HepG2 (cell line): ENCODE measurements around the gene ST3GAL2. TPM values are rescaled to one million over a fixed set of nuclear protein-coding genes. Genes with fewer than 3 reads are reported as not detected.

Experiments
- ATAC-seq: fragments of 200-7000 bp; cut with Tn5 transposase; 3 replicates; pipeline ENCODE4 v1.9.1; 2020; ENCODE audit warnings: mild to moderate bottlenecking, moderate library complexity
- BruUV-seq: library from RNA; stranded (reverse); fragments of 400-500 nt; replicated peaks from 2 replicates; lab custom pipeline; 2021; lab: Mats Ljungman, UMichigan
- CTCF ChIA-PET: fragments of 300-600 bp; formaldehyde crosslinking; extraction: SDS; loops from one replicate; lab custom pipeline; 2021; ENCODE audit warnings: low total read pairs, inconsistent platforms, low intra/inter-chr PET ratio; lab: Yijun Ruan, JAX
- POLR2A ChIA-PET: fragments of 350-600 bp; sonication (Branson Sonifier 250); formaldehyde crosslinking; loops from one replicate; lab custom pipeline; 2020; ENCODE audit warnings: antibody characterized with exemption, inconsistent platforms; lab: Yijun Ruan, JAX
- DNase-seq: peaks from one replicate; pipeline ENCODE4 v3.0.0-alpha.2; 2015; ENCODE audit warnings: low spot score
- FAIRE-seq: peaks from 3 replicates; lab custom pipeline; 2011; peaks lifted over from hg19 to GRCh38; lab: Jason Lieb, UNC
- H2AFZ ChIP-seq: one replicate; pipeline ENCODE4 v1.6.1; 2011; ENCODE audit warnings: low read length, inconsistent platforms
- H3K27ac ChIP-seq: fragments of 300-600 bp; 3 replicates; pipeline ENCODE4 v1.8.0; 2011; ENCODE audit warnings: mixed run types, mild to moderate bottlenecking, mixed read lengths, low read length, inconsistent platforms; ENCODE audit not compliant: insufficient read depth; ENCODE audit errors: extremely low read length
- H3K27me3 ChIP-seq, 2 experiments: fragments of 200-600 bp in 1 of 2; 2 replicates in 1 of 2; 3 replicates in 1 of 2; pipeline versions ENCODE4 v1.6.0 to v1.8.0; 2011; ENCODE audit warnings: low read length in 2 of 2, mild to moderate bottlenecking in 2 of 2, moderate library complexity in 2 of 2, inconsistent platforms in 1 of 2; ENCODE audit not compliant: insufficient read depth in 2 of 2, control insufficient read depth in 1 of 2
- H3K36me3 ChIP-seq, 2 experiments: fragments of 200-600 bp in 1 of 2; replicated peaks in 1 of 2; 2 replicates in 1 of 2; 3 replicates in 1 of 2; pipeline versions ENCODE4 v1.5.1 to v1.8.0; 2011; ENCODE audit warnings: low read length in 2 of 2, inconsistent platforms in 1 of 2; ENCODE audit not compliant: insufficient read depth in 2 of 2, control insufficient read depth in 1 of 2
- H3K4me1 ChIP-seq: 2 replicates; pipeline ENCODE4 v1.5.1; 2012; ENCODE audit warnings: low read length, inconsistent platforms; ENCODE audit not compliant: insufficient read depth
- H3K4me2 ChIP-seq: 2 replicates; pipeline ENCODE4 v1.6.0; 2011; ENCODE audit warnings: low read depth, low read length, inconsistent platforms
- H3K4me3 ChIP-seq, 3 experiments: fragments of 200-600 bp in 1 of 3; sonication (generic), shearing (Covaris generic) in 1 of 3; replicated peaks in 1 of 3; 2 replicates each; pipeline ENCODE4 v1.5.1; 2011 to 2016; ENCODE audit warnings: low read length in 3 of 3, inconsistent platforms in 2 of 3, low read depth in 2 of 3, mild to moderate bottlenecking in 2 of 3, control low read depth in 1 of 3, mixed read lengths in 1 of 3; ENCODE audit not compliant: insufficient read depth in 1 of 3
- H3K79me2 ChIP-seq: one replicate; pipeline ENCODE4 v1.6.1; 2011; ENCODE audit warnings: low read length, inconsistent platforms; ENCODE audit not compliant: insufficient read depth
- H3K9ac ChIP-seq: 2 replicates; pipeline ENCODE4 v1.6.0; 2011; ENCODE audit warnings: mild to moderate bottlenecking, low read depth, low read length, inconsistent platforms; ENCODE audit not compliant: insufficient read depth
- H3K9me3 ChIP-seq: 2 replicates; pipeline ENCODE4 v1.5.1; 2012; ENCODE audit warnings: mild to moderate bottlenecking, low read length
- H4K20me1 ChIP-seq: 2 replicates; pipeline ENCODE4 v1.6.0; 2011; ENCODE audit warnings: inconsistent platforms, mild to moderate bottlenecking, low read length, moderate library complexity; ENCODE audit not compliant: insufficient read depth
- BRCA1 ChIP-seq: sonication (generic); formaldehyde crosslinking; IDR thresholded peaks from 2 replicates; pipeline ENCODE4 v1.4.0; 2020; ENCODE audit warnings: missing genetic modification reagents
- CEBPG ChIP-seq: IDR thresholded peaks from 2 replicates; pipeline ENCODE4 v1.6.1; 2016
- EEA1 ChIP-seq: sonication (generic); formaldehyde crosslinking; IDR thresholded peaks from 2 replicates; pipeline ENCODE4 v1.5.1; 2020; ENCODE audit warnings: mild to moderate bottlenecking, missing genetic modification reagents, borderline replicate concordance
- GATAD2A ChIP-seq: IDR thresholded peaks from 2 replicates; pipeline ENCODE4 v1.6.1; 2016
- KDM1A ChIP-seq: IDR thresholded peaks from 2 replicates; pipeline ENCODE4 v1.6.1; 2016; ENCODE audit warnings: missing compliant biosample characterization
- KLF13 ChIP-seq: sonication (generic); formaldehyde crosslinking; IDR thresholded peaks from 2 replicates; pipeline ENCODE4 v1.4.0; 2020; ENCODE audit warnings: mild to moderate bottlenecking, missing genetic modification reagents
- MYC ChIP-seq: sonication (generic); formaldehyde crosslinking; IDR thresholded peaks from 2 replicates; pipeline ENCODE4 v1.9.0; 2021; ENCODE audit warnings: missing genetic modification reagents, borderline replicate concordance
- REPIN1 ChIP-seq: sonication (generic); formaldehyde crosslinking; IDR thresholded peaks from 2 replicates; pipeline ENCODE4 v1.8.0; 2022; ENCODE audit warnings: missing genetic modification reagents, low read depth, mild to moderate bottlenecking, borderline replicate concordance
- SALL2 ChIP-seq: sonication (generic); formaldehyde crosslinking; IDR thresholded peaks from 2 replicates; pipeline ENCODE4 v1.8.1; 2023; ENCODE audit warnings: mild to moderate bottlenecking, missing genetic modification reagents, inconsistent platforms
- YEATS2 ChIP-seq: sonication (generic); formaldehyde crosslinking; IDR thresholded peaks from 2 replicates; pipeline ENCODE4 v1.4.0; 2020; ENCODE audit warnings: missing genetic modification reagents, borderline replicate concordance
- YEATS4 ChIP-seq: sonication (generic); formaldehyde crosslinking; IDR thresholded peaks from 2 replicates; pipeline ENCODE4 v1.4.0; 2020; ENCODE audit warnings: missing genetic modification reagents, borderline replicate concordance
- ZBTB2 ChIP-seq: sonication (generic); formaldehyde crosslinking; IDR thresholded peaks from 2 replicates; pipeline ENCODE4 v1.8.0; 2022; ENCODE audit warnings: low read depth, missing genetic modification reagents
- ZBTB38 ChIP-seq: sonication (generic); formaldehyde crosslinking; IDR thresholded peaks from 2 replicates; pipeline ENCODE4 v1.5.1; 2020; ENCODE audit warnings: mild to moderate bottlenecking, missing genetic modification reagents
- ZEB1 ChIP-seq: IDR thresholded peaks from 2 replicates; pipeline ENCODE4 v1.6.1; 2012; ENCODE audit warnings: mild to moderate bottlenecking, low read depth, inconsistent platforms; ENCODE audit not compliant: insufficient replicate concordance
- ZNF143 ChIP-seq: sonication (generic); formaldehyde crosslinking; IDR thresholded peaks from 2 replicates; pipeline ENCODE4 v1.4.0; 2020; ENCODE audit warnings: missing genetic modification reagents
- ZNF350 ChIP-seq: sonication (generic); formaldehyde crosslinking; IDR thresholded peaks from 2 replicates; pipeline ENCODE4 v1.4.0; 2020; ENCODE audit warnings: mild to moderate bottlenecking, low read depth, missing genetic modification reagents, borderline replicate concordance
- ZNF501 ChIP-seq: sonication (generic); formaldehyde crosslinking; IDR thresholded peaks from 2 replicates; pipeline ENCODE4 v1.5.1; 2020; ENCODE audit warnings: mild to moderate bottlenecking, moderate library complexity, missing genetic modification reagents
- ZNF556 ChIP-seq: sonication (generic); formaldehyde crosslinking; IDR thresholded peaks from 2 replicates; pipeline ENCODE4 v1.4.0; 2020; ENCODE audit warnings: mild to moderate bottlenecking, missing genetic modification reagents, borderline replicate concordance
- ZNF567 ChIP-seq: sonication (generic); formaldehyde crosslinking; IDR thresholded peaks from 2 replicates; pipeline ENCODE4 v1.8.1; 2023; ENCODE audit warnings: mild to moderate bottlenecking, missing genetic modification reagents, borderline replicate concordance
- ZNF614 ChIP-seq: IDR thresholded peaks from 2 replicates; pipeline ENCODE4 v1.6.1; 2018; ENCODE audit warnings: missing biosample characterization, missing genetic modification reagents, inconsistent platforms, borderline replicate concordance
- WGBS: methylation state at CpG from one replicate; pipeline ENCODE4 v1.1.6; 2017; ENCODE audit warnings: low lambda C conversion rate; 5-methylcytosine and 5-hydroxymethylcytosine counted together
- in situ Hi-C: cut with HindIII; loops from 2 replicates; pipeline ENCODE4 v1.10.0; 2017; ENCODE audit warnings: low pct_unique_long_range_greater_than_20kb; ENCODE audit not compliant: extremely low pct_ligation_motif_present
- intact Hi-C: fragments of 100-400 bp; cut with micrococcal nuclease; formaldehyde crosslinking; loops from one replicate; pipeline ENCODE4 v1.10.0; 2022; ENCODE audit not compliant: unreplicated experiment
- polyA plus RNA-seq, 8 experiments: library from polyadenylated mRNA; depleted of rRNA in 3 of 8; stranded (reverse) in 7 of 8; unstranded in 1 of 8; fragments of >200 nt; fragmentation: Illumina TruSeq in 4 of 8; extraction: Trizol in 4 of 8; gene quantifications; 2 replicates each; pipeline versions ENCODE4 v1.2.1 to v1.2.3, GENCODE V29; 2011 to 2016; ENCODE audit warnings: low read depth in 4 of 8, missing spikeins in 1 of 8, mixed read lengths in 1 of 8; ENCODE audit not compliant: insufficient read depth in 1 of 8
- total RNA-seq, 5 experiments: library from RNA; depleted of rRNA; stranded (reverse); fragments of >200 nt; fragmentation: Illumina TruSeq; extraction: Trizol; gene quantifications; 2 replicates each; pipeline ENCODE4 v1.2.3, GENCODE V29; 2016; ENCODE audit warnings: low read depth in 1 of 5

Gene ST3GAL2
- total and polyA plus RNA-seq, 2 of the 13 experiments (the other 11 are each of a cell fraction or from before 2014, with no cell fraction given), result 16.3 to 24.9 TPM

- TF ChIP-seq ZBTB2 (CRISPR knock-in tag) (no peak), GATAD2A (CRISPR knock-in tag) (0 out of 2 replicates have a peak, but pooled peaks have one; percentile 10), ZNF556 (no peak), ZNF501 (no peak), YEATS2 (CRISPR knock-in tag) (no peak)
Measured at GRCh38 chr16:70441406-70441990, 2.6 kb upstream of the ST3GAL2 start (continued).

- Histone ChIP-seq H3K9me3 (no peaks in the 10 kb centered on the region), H3K36me3 (peaks cover 0 to under 1% of the 10 kb centered on the region in 2 experiments; a peak in 1 of 5 replicates), H3K4me2 (peak overlapping the region; percentile 87), H4K20me1 (no peaks in the 10 kb centered on the region), H3K9ac (peak overlapping the region; percentile 79), H2AFZ (no peak overlapping the region), H3K27me3 (no peaks in the 10 kb centered on the region; a peak in 1 of 5 replicates), H3K79me2 (peaks cover 27% of the 10 kb centered on the region), H3K4me1 (peaks cover 65% of the 10 kb centered on the region), H3K4me3 (peak overlapping the region; percentile 82 to 92 (median 89)), H3K27ac (peak overlapping the region; percentile 69)
- no TSS peak for BruUV-seq
- intact Hi-C loops, result no loop called here
- in situ Hi-C loops, result no loop called here
- WGBS, result 25% methylated on average over 7 of the region's 11 CpGs
- ATAC-seq, result peak; percentile 6
- FAIRE-seq, result peak; percentile 62
- ChIA-PET CTCF (no interaction called here), POLR2A (interaction anchor here (0.7 to 8.3 kb wide), 8 partner anchors 10 to 151 kb away, joined by 3 to 78 read pairs (median 8); partner anchors contain the start of genes AARS1 and FCSK)
- peak; percentile 80 for DNase-seq
- TF ChIP-seq YEATS4 (no peak; the same call in 1 of the 2 replicates), ZNF350 (CRISPR knock-in tag) (peak; percentile 71; the same call in 1 of the 2 replicates), ZNF143 (CRISPR knock-in tag) (peak; percentile 16; the same call in 1 of the 2 replicates), REPIN1 (no peak), SALL2 (CRISPR knock-in tag) (0 out of 2 replicates have a peak, but pooled peaks have one; percentile 18), ZEB1 (peak; percentile 93), KLF13 (CRISPR knock-in tag) (no peak), CEBPG (CRISPR knock-in tag) (peak; percentile 50), BRCA1 (0 out of 2 replicates have a peak, but pooled peaks have one; percentile 52), ZBTB38 (CRISPR knock-in tag) (peak; percentile 35; the same call in 1 of the 2 replicates), KDM1A (CRISPR knock-in tag) (0 out of 2 replicates have a peak, but pooled peaks have one; percentile 41), MYC (CRISPR knock-in tag) (peak; percentile 38; the same call in 1 of the 2 replicates), ZNF614 (CRISPR knock-in tag) (peak; percentile 73; the same call in 1 of the 2 replicates), ZNF567 (0 out of 2 replicates have a peak, but pooled peaks have one; percentile 19), EEA1 (peak; percentile 6; the same call in 1 of the 2 replicates)
Measured at GRCh38 chr16:70440009-70440692, 1.3 kb upstream of the ST3GAL2 start.
